Esophagus muscularis mucosa (tissue), 4 donors: ENCODE results near the gene NTSR1. TPM values are rescaled to one million over a fixed set of nuclear protein-coding genes. Genes with fewer than 3 reads are reported as not detected.

Source experiments
- DNase-seq: peaks from one replicate; pipeline ENCODE4 v3.0.0-alpha.2; 2017; ENCODE audit errors: extremely low spot score
- H3K27ac ChIP-seq, 4 donors: fragments of 200-600 bp; sonication (generic); replicated peaks in 1 of 4; 1 replicate in 3 of 4; 2 replicates in 1 of 4; pipeline ENCODE4 v1.5.1; 2016 to 2019; ENCODE audit warnings: mild to moderate bottlenecking in 1 of 4
- H3K27me3 ChIP-seq, 4 donors: fragments of 200-600 bp; sonication (generic); one replicate each; pipeline versions ENCODE4 v1.5.1 to v1.6.0; 2016 to 2019
- H3K36me3 ChIP-seq, 4 donors: fragments of 200-600 bp; sonication (generic); one replicate each; pipeline ENCODE4 v1.5.1; 2016 to 2019
- H3K4me1 ChIP-seq, 4 donors: fragments of 200-600 bp; sonication (generic); one replicate each; pipeline ENCODE4 v1.5.1; 2016 to 2019
- H3K4me3 ChIP-seq, 4 donors: fragments of 200-600 bp; sonication (generic); 1 replicate in 2 of 4; 2 replicates in 2 of 4; pipeline ENCODE4 v1.5.1; 2016 to 2019; ENCODE audit warnings: mild to moderate bottlenecking in 4 of 4, moderate library complexity in 1 of 4
- H3K9me3 ChIP-seq, 4 donors: fragments of 200-600 bp; sonication (generic); 1 replicate in 3 of 4; 2 replicates in 1 of 4; pipeline ENCODE4 v1.5.1; 2016 to 2019
- CTCF ChIP-seq, 3 experiments: fragments of 200-600 bp in 2 of 3; fragments of 450-650 bp in 1 of 3; sonication (generic) in 2 of 3; IDR thresholded peaks; one replicate each; pipeline ENCODE4 v1.5.1; 2017 to 2019; ENCODE audit warnings: antibody characterized with exemption in 3 of 3, mild to moderate bottlenecking in 2 of 3, moderate library complexity in 1 of 3
- EP300 ChIP-seq: sonication (generic); formaldehyde crosslinking; IDR thresholded peaks from one replicate; pipeline ENCODE4 v1.6.1; 2017; ENCODE audit warnings: antibody characterized with exemption
- POLR2A ChIP-seq: fragments of 450-650 bp; IDR thresholded peaks from one replicate; pipeline ENCODE4 v1.6.1; 2017; ENCODE audit warnings: antibody characterized with exemption, moderate library complexity, mild to moderate bottlenecking, low read depth
- POLR2AphosphoS5 ChIP-seq, 2 donors: sonication (generic); formaldehyde crosslinking; IDR thresholded peaks; one replicate each; pipeline ENCODE4 v1.6.1; 2017; ENCODE audit warnings: antibody characterized with exemption in 2 of 2
- WGBS: methylation state at CpG from one replicate; pipeline ENCODE4 v1.1.5; 2018; 5-methylcytosine and 5-hydroxymethylcytosine counted together
- intact Hi-C: fragments of 100-400 bp; cut with DNase I; formaldehyde crosslinking; loops from one replicate; pipeline ENCODE4 v1.15.1; 2023
- total RNA-seq, 4 donors: library from RNA; depleted of rRNA; stranded (reverse); fragments of >200 nt; gene quantifications; one replicate each; pipeline versions ENCODE4 v1.1.0 to v1.2.1, GENCODE V29; 2016

NTSR1 gene
- total RNA-seq, 4 donors from 2014 or later, result 0.42 to 1.6 (median 0.80) TPM

GRCh38 chr20:62751551-62752150 is 43.0 kb downstream of the NTSR1 start:
- Histone ChIP-seq H3K27me3 (peaks cover 0 to 13% (median 0%) of the 10 kb centered on the region in 4 donors), H3K36me3 (no peaks in the 10 kb centered on the region), H3K4me3 (no peak overlapping the region), H3K27ac (peak overlapping the region in 2 of 4 donors; percentile 54 to 68), H3K9me3 (no peaks in the 10 kb centered on the region), H3K4me1 (peaks cover 0 to 19% (median 14%) of the 10 kb centered on the region in 4 donors)
- no peak for DNase-seq
- no peak for TF ChIP-seq EP300
- no peak for TF ChIP-seq CTCF (IDR thresholded peaks at IDR 0.05)
- no peak for TF ChIP-seq POLR2A
- intact Hi-C loops, result no loop called here
- WGBS, result 81% methylated on average over 10 of the region's 14 CpGs

GRCh38 chr20:62752181-62752670 is 43.6 kb downstream of the NTSR1 start:
- Histone ChIP-seq H3K36me3 (no peaks in the 10 kb centered on the region), H3K4me1 (peaks cover 0 to 19% (median 14%) of the 10 kb centered on the region in 4 donors), H3K9me3 (no peaks in the 10 kb centered on the region), H3K4me3 (no peak overlapping the region), H3K27me3 (peaks cover 0 to 13% (median 0%) of the 10 kb centered on the region in 4 donors), H3K27ac (peak overlapping the region in 3 of 4 donors; percentile 41 to 68 (median 54))
- 25% methylated on average over 18 of the region's 22 CpGs for WGBS
- DNase-seq, result no peak
- intact Hi-C loops, result no loop called here
- TF ChIP-seq CTCF (IDR thresholded peaks at IDR 0.05), result no peak
- no peak for TF ChIP-seq POLR2A
- TF ChIP-seq POLR2AphosphoS5 (IDR thresholded peaks at IDR 0.05), result no peak
- no peak for TF ChIP-seq EP300

GRCh38 chr20:62752671-62753501 is 44.2 kb downstream of the NTSR1 start:
- WGBS, result 63% methylated on average over 25 of the region's 29 CpGs
- Histone ChIP-seq H3K27ac (peak overlapping the region in 3 of 4 donors; percentile 41 to 68 (median 54)), H3K9me3 (peaks cover 0 to 5% (median 0%) of the 10 kb centered on the region in 4 donors), H3K36me3 (no peaks in the 10 kb centered on the region), H3K4me3 (no peak overlapping the region), H3K4me1 (peaks cover 0 to 19% (median 14%) of the 10 kb centered on the region in 4 donors), H3K27me3 (peaks cover 0 to 16% (median 0%) of the 10 kb centered on the region in 4 donors)
- intact Hi-C loops, result no loop called here
- TF ChIP-seq CTCF (IDR thresholded peaks at IDR 0.05) (no peak), POLR2AphosphoS5 (IDR thresholded peaks at IDR 0.05) (no peak), POLR2A (no peak), EP300 (no peak)
- DNase-seq, result no peak

GRCh38 chr20:62753626-62754025 is 45.0 kb downstream of the NTSR1 start:
- H3K9me3 ChIP-seq, result peaks cover 0 to 5% (median 0%) of the 10 kb centered on the region in 4 donors
- peaks cover 0 to 19% (median 0%) of the 10 kb centered on the region in 4 donors for H3K27me3 ChIP-seq
- H3K27ac ChIP-seq, result no peak overlapping the region
- peaks cover 0 to 19% (median 14%) of the 10 kb centered on the region in 4 donors for H3K4me1 ChIP-seq
- WGBS, result 96% methylated on average over 11 of the region's 11 CpGs
- no peaks in the 10 kb centered on the region for H3K36me3 ChIP-seq
- no peak for TF ChIP-seq CTCF (IDR thresholded peaks at IDR 0.05)
- TF ChIP-seq EP300, result no peak
- TF ChIP-seq POLR2A, result no peak
- TF ChIP-seq POLR2AphosphoS5 (IDR thresholded peaks at IDR 0.05), result no peak
- intact Hi-C loops, result no loop called here
- no peak overlapping the region for H3K4me3 ChIP-seq
- no peak for DNase-seq
